Stimulated activated CD8-positive, alpha-beta memory T cell treated with anti-CD3 and anti-CD28 coated beads, Interleukin-4, amount 100 ng/mL, for 1 hour (primary cell): ENCODE data around the gene LIG1.

Experiments used
- DNase-seq, 2 donors: peaks; one replicate each; pipeline ENCODE4 v3.0.0-alpha.2; 2020; ENCODE audit warnings: low read depth in 2 of 2, low spot score in 1 of 2

Gene LIG1

DNA sequence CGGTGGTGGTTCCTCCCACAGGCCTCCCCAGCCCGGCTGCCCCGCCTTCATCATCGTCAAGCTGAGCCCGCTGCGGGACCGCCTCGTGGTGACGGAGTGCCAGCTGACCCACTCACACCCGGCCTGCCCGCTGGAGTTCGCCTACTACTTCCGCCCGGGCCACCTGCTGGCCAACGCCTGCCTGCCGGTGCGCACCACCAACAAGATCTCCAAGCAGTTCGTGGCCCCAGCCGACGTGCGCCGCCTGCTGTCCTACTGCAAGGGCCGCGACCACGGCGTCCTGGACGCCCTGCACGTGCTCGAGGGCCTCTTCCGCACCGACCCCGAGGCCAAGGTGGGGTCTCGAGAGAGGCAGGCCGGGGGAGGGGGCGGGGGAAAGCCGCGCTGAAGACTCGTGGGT lies 12.3 kb upstream of the LIG1 start:
- no peak for DNase-seq

DNA sequence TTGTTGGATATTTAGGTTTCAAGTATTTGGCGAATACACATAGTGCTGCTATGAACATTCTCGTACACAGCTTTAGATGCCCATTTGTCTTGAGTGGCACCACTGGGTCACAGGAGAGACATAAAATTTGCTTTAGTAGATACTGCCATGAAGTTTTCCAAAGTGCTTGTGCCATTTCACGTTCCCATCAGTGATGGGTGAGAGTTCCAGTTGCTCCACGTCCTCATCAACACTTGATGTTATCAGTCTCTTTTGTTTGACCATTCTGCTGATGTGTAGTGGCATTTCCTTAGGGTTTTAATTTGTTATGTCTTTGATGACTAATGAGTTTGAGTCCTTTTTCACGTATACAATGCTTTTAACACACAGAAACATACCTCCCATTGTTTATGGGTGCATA lies 11.4 kb upstream of the LIG1 start:
- no peak for DNase-seq

DNA sequence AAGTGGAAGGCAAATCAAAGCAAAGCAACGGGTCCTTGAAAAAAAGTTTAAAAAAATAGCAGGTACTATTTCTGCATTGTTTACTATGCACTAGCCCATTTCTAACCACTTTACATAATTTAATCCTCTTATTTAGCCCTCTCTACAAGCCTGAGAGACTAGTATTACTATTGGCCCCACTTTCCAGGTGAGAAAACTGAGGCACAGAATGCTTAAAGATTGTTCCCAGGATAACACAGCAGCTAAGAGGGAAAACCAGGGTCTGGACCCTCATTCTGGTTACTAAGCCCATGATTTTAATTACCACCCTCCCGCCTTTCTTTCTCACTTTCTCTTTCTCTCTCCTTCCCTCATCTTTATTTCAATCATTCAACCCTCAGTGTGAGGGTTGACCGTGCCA lies 6.1 kb upstream of the LIG1 start:
- DNase-seq = no peak

DNA sequence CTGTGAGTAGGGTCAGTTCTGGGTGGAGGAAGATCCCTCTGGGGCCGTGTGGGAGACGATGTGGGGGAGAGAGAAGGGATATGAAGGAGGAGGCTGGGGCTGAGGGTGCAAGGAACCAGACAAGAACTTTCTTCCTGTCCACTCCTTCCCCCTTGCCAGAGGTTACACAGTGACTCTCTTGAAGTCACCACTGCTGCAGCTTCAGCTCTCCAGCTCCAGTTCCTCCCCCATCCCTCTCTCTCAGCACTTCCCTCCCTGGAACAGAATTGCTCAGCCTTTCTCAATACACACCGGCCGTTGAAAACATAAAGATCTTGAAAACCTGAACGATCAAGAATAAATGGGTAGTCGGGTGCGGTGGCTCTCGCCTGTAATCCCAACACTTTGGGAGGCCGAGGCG lies 5.4 kb upstream of the LIG1 start:
- DNase-seq = no peak

GRCh38 chr19:48174445-48175030 lies 4.4 kb upstream of the LIG1 start:
- DNase-seq = no peak

GRCh38 chr19:48171710-48172109 lies 1.6 kb upstream of the LIG1 start:
- DNase-seq = no peak

DNA sequence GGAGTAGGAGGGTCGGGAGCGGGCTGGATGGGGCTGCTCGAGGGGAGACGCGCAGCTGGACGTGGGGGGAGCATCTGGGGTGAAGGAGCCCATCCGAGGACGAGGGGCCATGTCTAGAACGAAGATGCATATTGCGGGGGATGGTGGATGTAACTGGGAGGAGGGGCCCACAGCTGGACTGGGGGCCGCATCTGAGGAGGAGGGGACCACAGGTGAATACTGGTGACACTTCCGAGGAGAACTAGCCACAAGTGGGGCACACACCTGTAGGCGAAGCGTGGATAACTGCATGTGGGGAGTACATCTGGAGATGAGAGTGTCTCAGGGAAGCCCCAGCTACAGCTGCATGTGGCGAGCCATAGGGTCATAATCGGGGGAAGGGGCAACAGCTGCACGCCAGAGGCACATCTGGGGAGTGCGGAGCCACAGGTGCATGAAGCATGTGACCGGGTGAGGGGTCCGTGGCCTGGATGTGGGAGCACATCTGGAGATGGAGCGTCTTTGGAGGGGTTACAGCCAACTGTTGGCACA lies 738 bp upstream of the LIG1 start:
- DNase-seq = no peak

DNA sequence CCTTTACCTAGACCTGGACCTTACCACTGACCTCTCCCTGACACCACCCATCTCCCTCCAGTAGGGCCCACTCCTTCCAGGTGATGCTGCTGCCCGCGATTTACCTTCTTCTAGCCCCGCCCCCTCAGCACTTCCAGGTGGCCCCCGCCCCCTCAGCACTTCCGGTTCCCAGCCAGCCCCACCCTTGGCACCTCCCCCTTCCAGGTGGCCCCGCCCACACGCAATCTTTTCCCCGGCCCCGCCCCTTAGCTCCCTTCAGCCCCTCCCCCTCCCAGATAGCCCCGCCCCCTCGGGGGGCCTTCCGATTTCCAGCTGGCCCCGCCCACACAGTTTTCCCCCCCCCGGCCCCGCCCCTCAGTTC lies 586 bp downstream of the LIG1 start:
- DNase-seq = peak; percentile 87 to 91

DNA sequence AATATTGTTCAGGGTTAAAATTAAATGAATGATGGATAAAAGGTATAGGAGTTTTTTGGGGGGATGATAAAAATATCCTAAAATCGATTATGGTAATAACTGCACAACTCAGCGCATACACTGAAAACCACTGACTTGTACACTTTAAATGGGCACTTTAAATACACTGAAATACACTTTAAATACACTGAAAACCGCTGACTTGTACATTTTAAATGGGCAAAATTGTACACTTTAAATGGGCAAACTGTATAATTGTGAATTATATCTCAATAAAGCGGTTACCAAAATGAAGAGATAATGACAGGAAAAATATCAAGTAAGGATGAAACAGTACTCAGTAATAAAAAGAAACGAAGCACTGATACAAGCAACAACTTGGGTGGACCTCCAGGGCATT lies 1.5 kb downstream of the LIG1 start:
- no peak for DNase-seq

GRCh38 chr19:48158210-48158790 lies 11.8 kb downstream of the LIG1 start:
- DNase-seq = no peak

GRCh38 chr19:48154003-48154402 lies 16.1 kb downstream of the LIG1 start:
- DNase-seq = no peak

DNA sequence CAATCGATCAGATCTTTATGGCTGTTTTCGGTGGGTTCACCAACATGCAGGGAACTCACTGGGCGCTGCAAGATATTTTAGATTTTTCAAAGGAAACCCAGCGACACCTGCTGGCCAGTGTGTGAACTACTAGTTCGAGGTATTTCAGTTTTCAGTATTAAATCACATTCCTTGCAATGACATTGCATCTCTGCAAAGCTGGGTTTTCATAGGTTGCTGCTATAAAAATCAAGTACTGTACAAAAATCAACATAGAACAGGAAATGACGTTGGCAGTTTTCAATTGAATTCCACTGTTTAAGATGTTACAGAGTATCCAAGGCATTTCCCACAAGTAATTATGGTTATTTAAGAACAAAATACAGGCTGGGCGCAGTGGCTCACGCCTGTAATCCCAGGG lies 17.6 kb downstream of the LIG1 start:
- peak; percentile 53 to 56 for DNase-seq

- no peak for DNase-seq
Observed at GRCh38 chr19:48149430-48149829, 20.7 kb downstream of the LIG1 start.

DNA sequence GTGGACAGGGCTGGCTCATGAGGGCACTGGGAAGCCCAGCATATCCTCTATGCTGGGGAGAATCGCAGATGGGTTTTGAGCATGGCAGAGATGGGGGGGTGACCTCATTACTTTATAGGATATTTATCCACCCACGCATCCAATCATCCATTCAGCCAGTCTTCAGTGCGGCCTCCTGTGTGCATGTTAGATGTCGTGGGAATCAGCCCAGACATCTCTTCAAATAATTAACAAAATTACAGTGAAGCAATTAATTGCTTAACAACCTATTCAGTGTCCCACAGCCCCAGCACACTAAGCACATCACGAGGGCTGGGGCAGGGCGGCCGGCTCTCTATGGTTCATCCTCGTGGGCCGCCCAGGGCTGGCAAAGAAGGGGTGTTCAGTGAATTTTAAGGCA lies 21.6 kb downstream of the LIG1 start:
- DNase-seq = no peak

GRCh38 chr19:48147597-48148175 lies 22.5 kb downstream of the LIG1 start:
- DNase-seq = no peak

GRCh38 chr19:48139053-48139452 lies 31.1 kb downstream of the LIG1 start:
- no peak for DNase-seq

DNA sequence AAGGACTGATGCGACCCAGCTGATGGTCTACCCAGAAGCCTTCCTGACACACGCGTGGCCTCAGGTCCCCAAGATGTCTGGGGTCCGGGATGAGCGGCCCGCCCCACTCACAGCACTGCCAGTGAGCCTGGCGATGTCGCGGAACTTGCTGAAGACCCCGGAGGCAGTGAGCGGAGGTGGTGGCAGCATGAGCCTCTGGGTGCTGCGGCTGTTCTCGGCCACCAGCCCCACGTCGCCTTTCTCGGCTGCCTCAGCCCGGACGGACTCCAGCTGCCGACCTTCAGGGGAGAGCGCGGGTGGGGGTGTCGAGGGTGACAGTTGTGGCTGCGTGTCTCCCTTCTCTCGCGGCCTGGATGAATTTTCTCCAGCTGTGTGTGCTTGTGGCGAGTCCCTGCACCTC lies 32.7 kb downstream of the LIG1 start:
- no peak for DNase-seq

DNA sequence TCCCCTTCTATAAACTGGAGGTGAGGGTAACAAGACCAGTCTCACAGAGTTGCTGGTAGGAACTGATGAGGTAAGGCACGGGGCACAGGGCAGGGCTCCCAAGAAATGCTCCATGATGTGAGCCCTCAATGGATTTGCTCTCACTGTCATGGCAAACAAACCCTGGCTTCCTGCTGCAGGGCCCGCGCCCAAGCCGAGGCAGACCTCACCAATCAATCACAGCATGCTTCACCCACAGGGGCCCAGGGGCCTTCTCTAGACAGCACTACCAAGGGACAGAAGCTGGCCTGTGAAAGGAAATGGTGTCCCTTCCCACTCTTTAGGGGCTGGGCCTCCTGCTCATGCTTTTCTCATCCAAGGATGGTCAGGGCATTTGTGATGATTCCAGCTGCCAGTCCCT lies 33.6 kb downstream of the LIG1 start:
- DNase-seq = no peak

- DNase-seq = no peak
Observed at GRCh38 chr19:48135411-48135810, 34.7 kb downstream of the LIG1 start.

GRCh38 chr19:48133094-48133493 lies 37.0 kb downstream of the LIG1 start:
- no peak for DNase-seq

DNA sequence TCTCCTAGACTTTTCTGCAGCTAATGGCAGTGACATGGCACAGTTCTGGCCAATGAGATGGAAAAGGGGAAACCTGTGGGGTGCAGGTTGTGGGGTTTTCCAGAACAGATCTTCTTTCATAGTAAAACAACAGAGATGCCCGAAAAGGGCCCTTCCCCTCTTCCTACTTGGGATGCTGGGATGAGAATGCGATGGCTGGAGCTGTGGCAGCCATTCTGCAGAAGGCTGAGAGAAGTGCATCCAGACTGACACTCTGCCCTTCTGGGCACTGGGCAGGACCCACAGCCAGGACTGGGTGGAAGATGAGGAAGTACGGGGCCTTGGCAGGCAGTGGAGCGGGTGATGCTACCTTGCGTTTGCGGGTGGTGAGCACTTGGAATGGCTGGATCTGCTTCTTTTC lies 42.6 kb downstream of the LIG1 start:
- no peak for DNase-seq

DNA sequence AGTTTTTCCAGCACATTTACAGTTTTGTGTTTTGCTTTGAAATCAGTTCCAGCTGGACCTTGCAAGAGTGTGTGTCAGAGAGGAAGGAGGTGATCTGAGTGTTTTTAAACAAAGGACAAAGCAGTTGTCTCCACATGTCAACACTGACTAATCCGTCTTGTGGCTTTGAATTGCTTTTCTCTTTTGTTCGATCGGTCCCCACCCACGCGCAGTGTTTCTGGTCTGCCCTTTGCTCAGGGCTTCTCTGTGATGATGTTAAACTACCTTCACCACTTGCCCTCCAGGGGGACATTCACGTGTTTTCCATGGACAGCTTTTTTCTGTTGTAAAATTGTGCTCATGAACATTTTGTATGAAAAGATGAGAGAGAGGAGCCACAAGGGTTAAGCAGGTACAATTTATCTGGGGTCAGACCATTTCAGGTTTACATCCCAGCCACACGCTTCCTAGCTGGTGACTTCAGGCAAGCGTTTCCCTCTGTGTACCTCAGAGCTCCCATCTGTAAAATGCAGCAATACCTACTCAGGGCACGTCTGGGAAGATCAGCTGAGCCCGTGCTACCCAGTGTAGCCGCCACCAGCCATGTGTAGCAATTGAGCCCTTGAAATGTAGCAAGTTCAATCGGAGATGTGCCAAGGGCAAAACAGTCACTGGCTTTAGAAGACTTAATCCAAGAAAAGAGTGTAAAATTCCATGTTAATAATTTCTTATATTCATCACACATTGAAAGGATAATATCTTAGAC lies 46.1 kb downstream of the LIG1 start:
- no peak for DNase-seq
